Endothelial cell of umbilical vein (primary cell): ENCODE data around the gene TMEM164. TPM values are rescaled to one million over a fixed set of nuclear protein-coding genes. Genes with fewer than 3 reads are reported as not detected.

Experiments used
- BruUV-seq: library from RNA; stranded (reverse); fragments of 400-500 nt; replicated peaks from 2 replicates; lab custom pipeline; 2021; lab: Mats Ljungman, UMichigan
- CTCF ChIA-PET: fragments of 300-600, 350-600 bp; sonication (Branson Sonifier 250); formaldehyde crosslinking; loops from one replicate; lab custom pipeline; 2021; ENCODE audit warnings: antibody characterized with exemption, inconsistent platforms; lab: Charles Lee
- POLR2A ChIA-PET: fragments of 300-600, 350-600 bp; sonication (Branson Sonifier 250); formaldehyde crosslinking; loops from one replicate; lab custom pipeline; 2021; ENCODE audit warnings: antibody characterized with exemption, inconsistent platforms; lab: Charles Lee
- DNase-seq: peaks from one replicate; pipeline ENCODE4 v3.0.0-alpha.2; 2011; ENCODE audit warnings: low read depth, low spot score
- FAIRE-seq: peaks from 2 replicates; lab custom pipeline; 2011; peaks lifted over from hg19 to GRCh38; lab: Jason Lieb, UNC
- H2AFZ ChIP-seq: 2 replicates; pipeline ENCODE4 v1.6.0; 2012; ENCODE audit warnings: low read depth, low read length, control low read depth, inconsistent platforms
- H3K27ac ChIP-seq: 2 replicates; pipeline ENCODE4 v1.5.1; 2011; ENCODE audit warnings: low read depth, mild to moderate bottlenecking, control low read depth, low read length, moderate library complexity; ENCODE audit not compliant: insufficient read depth
- H3K27me3 ChIP-seq, 2 experiments: 2 replicates each; pipeline versions ENCODE4 v1.6.0 to v1.6.1; 2011; ENCODE audit warnings: low read length in 2 of 2, mixed read lengths in 1 of 2; ENCODE audit not compliant: control insufficient read depth in 2 of 2, insufficient read depth in 2 of 2
- H3K36me3 ChIP-seq, 2 experiments: 2 replicates in 1 of 2; 3 replicates in 1 of 2; pipeline ENCODE4 v1.5.1; 2011; ENCODE audit warnings: low read length in 2 of 2, mild to moderate bottlenecking in 1 of 2, moderate library complexity in 1 of 2; ENCODE audit not compliant: control insufficient read depth in 2 of 2, insufficient read depth in 2 of 2; ENCODE audit errors: extremely low read depth in 1 of 2
- H3K4me1 ChIP-seq: 3 replicates; pipeline ENCODE4 v1.5.1; 2011; ENCODE audit warnings: mild to moderate bottlenecking, low read length; ENCODE audit not compliant: control insufficient read depth, insufficient read depth; ENCODE audit errors: extremely low read depth
- H3K4me2 ChIP-seq: 2 replicates; pipeline ENCODE4 v1.6.1; 2011; ENCODE audit warnings: low read length, control low read depth, mixed read lengths; ENCODE audit not compliant: insufficient read depth
- H3K4me3 ChIP-seq, 3 experiments: fragments of 200-600 bp in 1 of 3; sonication (generic), shearing (Covaris generic) in 1 of 3; replicated peaks in 1 of 3; 2 replicates each; pipeline ENCODE4 v1.5.1; 2011 to 2016; ENCODE audit warnings: control low read depth in 3 of 3, low read length in 3 of 3, mild to moderate bottlenecking in 2 of 3, inconsistent platforms in 1 of 3, low read depth in 1 of 3, moderate library complexity in 1 of 3; ENCODE audit not compliant: insufficient read depth in 1 of 3
- H3K79me2 ChIP-seq: 2 replicates; pipeline ENCODE4 v1.6.0; 2012; ENCODE audit warnings: low read length, inconsistent platforms; ENCODE audit not compliant: control insufficient read depth, insufficient read depth
- H3K9ac ChIP-seq: replicated peaks from 2 replicates; pipeline ENCODE3; 2011; ENCODE audit warnings: low read length, control low read depth; ENCODE audit not compliant: insufficient read depth; ENCODE audit errors: extremely low read depth
- H3K9me1 ChIP-seq: replicated peaks from 3 replicates; pipeline ENCODE4 v1.6.0; 2011; ENCODE audit warnings: mild to moderate bottlenecking, low read length; ENCODE audit not compliant: control insufficient read depth, insufficient read depth; ENCODE audit errors: extremely low read depth
- H3K9me3 ChIP-seq: replicated peaks from 2 replicates; pipeline ENCODE4 v1.5.1; 2012; ENCODE audit warnings: low read length, inconsistent platforms; ENCODE audit not compliant: control insufficient read depth, insufficient read depth
- H4K20me1 ChIP-seq: replicated peaks from 2 replicates; pipeline ENCODE3; 2011; ENCODE audit warnings: mild to moderate bottlenecking, low read length; ENCODE audit not compliant: control insufficient read depth, insufficient read depth; ENCODE audit errors: extremely low read depth
- CTCF ChIP-seq, 2 donors: IDR thresholded peaks; 1 replicate in 1 of 2; 2 replicates in 1 of 2; pipeline ENCODE4 v1.5.1; 2011; ENCODE audit warnings: low read length in 2 of 2, mild to moderate bottlenecking in 2 of 2, moderate library complexity in 2 of 2, control low read depth in 1 of 2, inconsistent platforms in 1 of 2, low read depth in 1 of 2; ENCODE audit not compliant: insufficient read depth in 1 of 2; ENCODE audit errors: extremely low read depth in 1 of 2
- EZH2 ChIP-seq: IDR thresholded peaks from 2 replicates; pipeline ENCODE4 v1.6.1; 2012; ENCODE audit warnings: borderline replicate concordance, low read depth, mild to moderate bottlenecking, moderate library complexity, low read length, inconsistent platforms; ENCODE audit not compliant: severe bottlenecking
- FOS ChIP-seq: IDR thresholded peaks from 2 replicates; pipeline ENCODE4 v1.6.1; 2011; ENCODE audit warnings: mild to moderate bottlenecking, low read length, moderate library complexity, borderline replicate concordance; ENCODE audit not compliant: insufficient read depth
- GATA2 ChIP-seq: IDR thresholded peaks from 2 replicates; pipeline ENCODE4 v1.7.0; 2011; ENCODE audit warnings: low read depth, mild to moderate bottlenecking, moderate library complexity, mixed read lengths, low read length; ENCODE audit not compliant: insufficient read length, insufficient read depth
- JUN ChIP-seq: IDR thresholded peaks from 2 replicates; pipeline ENCODE4 v1.6.1; 2011; ENCODE audit warnings: borderline replicate concordance, low read depth; ENCODE audit not compliant: insufficient read length, insufficient read depth
- MAX ChIP-seq: IDR thresholded peaks from 2 replicates; pipeline ENCODE4 v1.6.1; 2011; ENCODE audit not compliant: insufficient read depth, insufficient read length
- MYC ChIP-seq: IDR thresholded peaks from one replicate; pipeline ENCODE4 v1.6.1; 2011; ENCODE audit warnings: mild to moderate bottlenecking, low read depth, low read length
- POLR2A ChIP-seq: IDR thresholded peaks from 2 replicates; pipeline ENCODE4 v1.6.1; 2012; ENCODE audit warnings: low read depth, mild to moderate bottlenecking, control low read depth, low read length
- POLR2AphosphoS5 ChIP-seq: IDR thresholded peaks from 2 replicates; pipeline ENCODE4 v1.6.1; 2012; ENCODE audit warnings: low read depth, mild to moderate bottlenecking, control low read depth, low read length, moderate library complexity; ENCODE audit not compliant: insufficient read depth
- dilution Hi-C: fragments of 300-500 bp; cut with MboI; formaldehyde crosslinking; loops from one replicate; pipeline ENCODE4 v1.15.0; 2019; ENCODE audit warnings: low sequenced_read_pairs; ENCODE audit not compliant: extremely low pct_ligation_motif_present
- intact Hi-C: fragments of 100-400 bp; cut with micrococcal nuclease; formaldehyde crosslinking; loops from one replicate; pipeline ENCODE4 v1.10.0; 2022
- polyA plus RNA-seq, 4 experiments: library from polyadenylated mRNA; depleted of rRNA in 3 of 4; stranded (reverse) in 3 of 4; unstranded in 1 of 4; fragments of >200 nt; gene quantifications; 2 replicates each; pipeline versions ENCODE4 v1.2.1 to v1.2.3, GENCODE V29; 2011 to 2012; ENCODE audit warnings: missing spikeins in 1 of 4
- total RNA-seq: library from RNA; stranded (reverse); gene quantifications from 2 replicates; pipeline ENCODE4 v1.2.3, GENCODE V29; 2021

Gene TMEM164
- total and polyA plus RNA-seq, 2 donors (not counting 3 experiments of a cell fraction or from before 2014, with no cell fraction given) = 12.8 to 22.2 TPM

GRCh38 chrX:110060846-110061537, 58.1 kb downstream of the TMEM164 start:
- Histone ChIP-seq H3K27ac (no peak overlapping the region), H3K4me2 (peak overlapping the region; percentile 52), H3K9ac (no peak overlapping the region), H3K36me3 (no peaks in the 10 kb centered on the region), H3K27me3 (no peaks in the 10 kb centered on the region), H3K4me1 (no peaks in the 10 kb centered on the region), H3K9me3 (no peaks in the 10 kb centered on the region), H3K4me3 (no peak overlapping the region), H3K9me1 (no peaks in the 10 kb centered on the region), H4K20me1 (no peaks in the 10 kb centered on the region), H3K79me2 (no peaks in the 10 kb centered on the region), H2AFZ (no peak overlapping the region)
- CTCF ChIA-PET = no interaction called here
- FAIRE-seq = peak; percentile 85
- intact Hi-C loops (no loop called here), dilution Hi-C loops (no loop called here)
- BruUV-seq = no TSS peak
- peak; percentile 3 for DNase-seq
- TF ChIP-seq GATA2 (no peak), MAX (no peak), POLR2A (no peak), CTCF (IDR thresholded peaks at IDR 0.05; ENCODE audit: extremely low read depth in 1 of 2, insufficient read depth in 1 of 2, low read depth in 1 of 2, low read length in 2 of 2) (no peak), MYC (no peak), FOS (no peak), POLR2AphosphoS5 (no peak), EZH2 (no peak), JUN (no peak)
- POLR2A ChIA-PET = no interaction called here
